Erythroblast (primary cell): ENCODE measurements around the gene GREB1.

ENCODE experiments used
- GATA1 ChIP-seq: IDR thresholded peaks from 2 replicates; pipeline ENCODE4 v1.6.1; 2011; ENCODE audit warnings: low read depth, mild to moderate bottlenecking, control low read depth, low read length, moderate library complexity
- POLR2A ChIP-seq: IDR thresholded peaks from 2 replicates; pipeline ENCODE4 v1.6.1; 2011; ENCODE audit warnings: mild to moderate bottlenecking, low read length

DNA sequence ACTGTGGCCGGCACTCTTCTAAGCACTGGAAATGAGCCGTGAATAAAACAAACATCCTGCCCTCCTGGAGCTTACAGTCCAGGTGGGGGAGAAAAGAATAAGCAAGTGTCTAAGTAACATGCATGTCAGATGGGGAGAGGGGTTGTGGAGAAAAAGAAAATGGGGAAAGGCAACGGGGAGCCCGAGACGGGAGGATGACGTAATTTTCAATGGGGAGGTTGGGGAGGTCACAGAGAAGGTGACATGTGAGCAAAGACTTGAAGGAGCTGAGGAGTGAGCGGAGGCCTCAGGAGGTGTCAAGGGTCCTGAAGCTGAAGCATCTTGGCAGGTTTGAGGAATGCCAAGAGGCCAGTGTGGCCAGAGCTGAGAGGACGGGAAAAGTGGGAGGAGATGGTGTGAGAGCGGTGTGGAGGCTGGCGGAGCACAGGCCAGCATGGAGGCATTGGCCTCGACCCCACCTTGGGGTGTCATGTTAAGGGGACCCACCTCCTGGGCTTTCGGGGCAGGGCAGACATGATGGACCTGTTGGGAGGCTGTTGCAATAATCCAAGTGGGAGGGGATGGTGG lies 151.1 kb downstream of the GREB1 start:
- TF ChIP-seq POLR2A (no peak), GATA1 (no peak)
